ENCODE data around the gene SBF2.

SBF2 gene

GRCh38 chr11:9834291-9834690 is 459.7 kb downstream of the SBF2 start:
- DNase-seq = no peak

GRCh38 chr11:9831122-9831521 is 462.9 kb downstream of the SBF2 start:
- no peak for DNase-seq

GRCh38 chr11:9827708-9828107 is 466.3 kb downstream of the SBF2 start:
- DNase-seq = no peak

- no peak for DNase-seq
These were observed 467.6 kb downstream of the SBF2 start for GRCh38 chr11:9826390-9826789.

- no peak for DNase-seq
These were observed 468.1 kb downstream of the SBF2 start for GRCh38 chr11:9825895-9826294.

- DNase-seq = no peak
These were observed 468.7 kb downstream of the SBF2 start for GRCh38 chr11:9825315-9825714.

- no peak for DNase-seq
These were observed 470.1 kb downstream of the SBF2 start for GRCh38 chr11:9823887-9824385.

- DNase-seq = no peak
These were observed 470.6 kb downstream of the SBF2 start for GRCh38 chr11:9823439-9823838.

GRCh38 chr11:9821008-9821752 is 472.8 kb downstream of the SBF2 start:
- no peak for DNase-seq

GRCh38 chr11:9820260-9820659 is 473.8 kb downstream of the SBF2 start:
- DNase-seq = no peak

GRCh38 chr11:9817191-9817590 is 476.8 kb downstream of the SBF2 start:
- DNase-seq = no peak

GRCh38 chr11:9815486-9816136 is 478.4 kb downstream of the SBF2 start:
- no peak for DNase-seq

GRCh38 chr11:9814108-9814507 is 479.9 kb downstream of the SBF2 start:
- no peak for DNase-seq

- no peak for DNase-seq
These were observed 485.1 kb downstream of the SBF2 start for GRCh38 chr11:9808943-9809342.

- no peak for DNase-seq
These were observed 486.9 kb downstream of the SBF2 start for GRCh38 chr11:9806946-9807687.

- no peak for DNase-seq
These were observed 489.6 kb downstream of the SBF2 start for GRCh38 chr11:9804419-9804902.

- no peak for DNase-seq
These were observed 490.2 kb downstream of the SBF2 start for GRCh38 chr11:9803685-9804418.

GRCh38 chr11:9802291-9802861 is 491.6 kb downstream of the SBF2 start:
- DNase-seq = no peak

GRCh38 chr11:9799886-9800285 is 494.1 kb downstream of the SBF2 start:
- no peak for DNase-seq

- no peak for DNase-seq
These were observed 496.7 kb downstream of the SBF2 start for GRCh38 chr11:9797300-9797699.

- DNase-seq = no peak
These were observed 497.2 kb downstream of the SBF2 start for GRCh38 chr11:9796854-9797253.

GRCh38 chr11:9796266-9796665 is 497.8 kb downstream of the SBF2 start:
- DNase-seq = no peak

GRCh38 chr11:9790703-9791102 is 503.3 kb downstream of the SBF2 start:
- no peak for DNase-seq

Measured in GOT3 (cell line).